Gastroesophageal sphincter (tissue), 4 donors: ENCODE results near the gene PIK3R2. TPM values are rescaled to one million over a fixed set of nuclear protein-coding genes. Genes with fewer than 3 reads are reported as not detected.

ENCODE experiments used
- ATAC-seq: fragments of 150-250 bp; one replicate; pipeline ENCODE4 v1.9.1; 2016; ENCODE audit warnings: mild to moderate bottlenecking, moderate library complexity
- H3K27ac ChIP-seq, 4 donors: fragments of 200-600 bp; sonication (generic) in 3 of 4; 1 replicate in 3 of 4; 2 replicates in 1 of 4; pipeline ENCODE4 v1.5.1; 2016 to 2019
- H3K27me3 ChIP-seq: fragments of 200-600 bp; sonication (generic); one replicate; pipeline ENCODE4 v1.5.1; 2019
- H3K36me3 ChIP-seq, 2 donors: fragments of 200-600 bp; sonication (generic); one replicate each; pipeline ENCODE4 v1.5.1; 2019; ENCODE audit warnings: control low read depth in 1 of 2
- H3K4me1 ChIP-seq, 3 donors: fragments of 200-600 bp; sonication (generic); 1 replicate in 2 of 3; 2 replicates in 1 of 3; pipeline ENCODE4 v1.5.1; 2016 to 2019; ENCODE audit warnings: control low read depth in 2 of 3
- H3K4me3 ChIP-seq, 2 donors: fragments of 200-600 bp; sonication (generic); one replicate each; pipeline ENCODE4 v1.5.1; 2019; ENCODE audit warnings: mild to moderate bottlenecking in 1 of 2, moderate library complexity in 1 of 2
- H3K9me3 ChIP-seq, 3 donors: fragments of 200-600 bp; sonication (generic); one replicate each; pipeline ENCODE4 v1.5.1; 2017 to 2019; ENCODE audit warnings: control low read depth in 2 of 3
- CTCF ChIP-seq, 4 experiments: fragments of 200-600 bp in 2 of 4; fragments of 450-650 bp in 2 of 4; sonication (generic) in 1 of 4; IDR thresholded peaks; one replicate each; pipeline ENCODE4 v1.5.1; 2017 to 2019; ENCODE audit warnings: antibody characterized with exemption in 4 of 4, mild to moderate bottlenecking in 2 of 4, moderate library complexity in 2 of 4
- EP300 ChIP-seq: sonication (generic); formaldehyde crosslinking; IDR thresholded peaks from one replicate; pipeline ENCODE4 v1.6.1; 2017; ENCODE audit warnings: antibody characterized with exemption, mild to moderate bottlenecking
- POLR2A ChIP-seq, 2 donors: fragments of 450-650 bp; IDR thresholded peaks; one replicate each; pipeline ENCODE4 v1.6.1; 2017; ENCODE audit warnings: antibody characterized with exemption in 2 of 2, mild to moderate bottlenecking in 2 of 2, moderate library complexity in 1 of 2
- POLR2AphosphoS5 ChIP-seq: sonication (generic); formaldehyde crosslinking; IDR thresholded peaks from one replicate; pipeline ENCODE4 v1.6.1; 2017; ENCODE audit warnings: antibody characterized with exemption
- whole genome bisulfite sequencing, 2 donors: methylation state at CpG; one replicate each; pipeline ENCODE4 v1.1.5; 2018; ENCODE audit warnings: low coverage in 1 of 2; 5-methylcytosine and 5-hydroxymethylcytosine counted together
- total RNA-seq, 4 donors: library from RNA; depleted of rRNA; stranded (reverse); fragments of >200 nt; gene quantifications; one replicate each; pipeline ENCODE4 v1.1.0, GENCODE V29; 2016

The PIK3R2 gene
- total RNA-seq, 4 donors from 2014 or later, result 5.3 to 30.1 (median 22.7) TPM

- no peak overlapping the region for H3K27ac ChIP-seq
- no peaks in the 10 kb centered on the region for H3K27me3 ChIP-seq
- H3K36me3 ChIP-seq, result peaks cover 0 to 75% of the 10 kb centered on the region in 2 donors
- H3K9me3 ChIP-seq, result no peaks in the 10 kb centered on the region
- TF ChIP-seq POLR2AphosphoS5, result no peak
- TF ChIP-seq POLR2A (IDR thresholded peaks at IDR 0.05), result no peak
- no peak for TF ChIP-seq EP300
- no peak for TF ChIP-seq CTCF (IDR thresholded peaks at IDR 0.05)
- no peak for ATAC-seq
- no peaks in the 10 kb centered on the region for H3K4me1 ChIP-seq
- no peak overlapping the region for H3K4me3 ChIP-seq
- 60 to 100% methylated on average over 1 of the region's 19 CpGs for WGBS, 2 donors
Measured at GRCh38 chr19:18145391-18145999, 7.5 kb upstream of the PIK3R2 start.

GRCh38 chr19:18147396-18147795 lies 5.6 kb upstream of the PIK3R2 start:
- no peak for ATAC-seq
- WGBS, 2 donors, result 70 to 71% methylated on average over 3 to 4 of the region's 13 CpGs
- H3K4me1 ChIP-seq, result peaks cover 0 to 12% (median 8%) of the 10 kb centered on the region in 3 donors
- H3K27me3 ChIP-seq, result no peaks in the 10 kb centered on the region
- peaks cover 0 to 56% of the 10 kb centered on the region in 2 donors for H3K36me3 ChIP-seq
- no peak for TF ChIP-seq POLR2AphosphoS5
- TF ChIP-seq CTCF (IDR thresholded peaks at IDR 0.05), result no peak
- no peak for TF ChIP-seq POLR2A (IDR thresholded peaks at IDR 0.05)
- no peak for TF ChIP-seq EP300
- H3K27ac ChIP-seq, result no peak overlapping the region
- no peaks in the 10 kb centered on the region for H3K9me3 ChIP-seq
- H3K4me3 ChIP-seq, result no peak overlapping the region

GRCh38 chr19:18149596-18149975 lies 3.4 kb upstream of the PIK3R2 start:
- Histone ChIP-seq H3K4me3 (no peak overlapping the region), H3K4me1 (peaks cover 0 to 24% (median 17%) of the 10 kb centered on the region in 3 donors), H3K27me3 (no peaks in the 10 kb centered on the region), H3K27ac (no peak overlapping the region), H3K36me3 (peaks cover 0 to 34% of the 10 kb centered on the region in 2 donors), H3K9me3 (no peaks in the 10 kb centered on the region)
- TF ChIP-seq POLR2A (IDR thresholded peaks at IDR 0.05) (no peak), EP300 (no peak), CTCF (IDR thresholded peaks at IDR 0.05) (no peak), POLR2AphosphoS5 (no peak)
- no peak for ATAC-seq
- WGBS, 2 donors, result 0 to 71% methylated on average over 1 to 6 of the region's 16 CpGs

GRCh38 chr19:18150776-18151624 lies 2.0 kb upstream of the PIK3R2 start:
- H3K9me3 ChIP-seq, result no peaks in the 10 kb centered on the region
- no peak for TF ChIP-seq EP300
- H3K4me1 ChIP-seq, result peaks cover 0 to 38% (median 17%) of the 10 kb centered on the region in 3 donors
- no peak for ATAC-seq
- 40 to 68% methylated on average over 1 to 4 of the region's 18 CpGs for WGBS, 2 donors
- H3K27me3 ChIP-seq, result no peaks in the 10 kb centered on the region
- peaks cover 0 to 25% of the 10 kb centered on the region in 2 donors for H3K36me3 ChIP-seq
- peak overlapping the region in 3 of 4 donors; percentile 84 to 97 (median 97) for H3K27ac ChIP-seq
- H3K4me3 ChIP-seq, result no peak overlapping the region

- H3K4me3 ChIP-seq, result peak overlapping the region; percentile 79 to 92
- H3K4me1 ChIP-seq, result peaks cover 0 to 53% (median 26%) of the 10 kb centered on the region in 3 donors
- peak overlapping the region; percentile 82 to 97 (median 90) for H3K27ac ChIP-seq
- no peaks in the 10 kb centered on the region for H3K9me3 ChIP-seq
- no peaks in the 10 kb centered on the region for H3K27me3 ChIP-seq
- peak; percentile 81 for ATAC-seq
- WGBS, 2 donors, result 0 to 1% methylated on average over 13 to 17 of the region's 22 CpGs
- TF ChIP-seq POLR2AphosphoS5 (peak; percentile 31), CTCF (IDR thresholded peaks at IDR 0.05) (peak in 3 of 4 experiments; percentile 64 to 77 (median 69)), POLR2A (IDR thresholded peaks at IDR 0.05) (no peak)
- peaks cover 0 to 14% of the 10 kb centered on the region in 2 donors for H3K36me3 ChIP-seq
Measured at GRCh38 chr19:18152442-18152816, 534 bp upstream of the PIK3R2 start.
